HG03565 (cell line): ENCODE measurements around the gene WNT10A.

Experiments used
- ATAC-seq: cut with Tn5 transposase; IDR thresholded peaks from one replicate; pipeline ENCODE4 v1.9.1; 2021; ENCODE audit warnings: mild to moderate bottlenecking, moderate library complexity; ENCODE audit not compliant: unreplicated experiment

The WNT10A gene

DNA sequence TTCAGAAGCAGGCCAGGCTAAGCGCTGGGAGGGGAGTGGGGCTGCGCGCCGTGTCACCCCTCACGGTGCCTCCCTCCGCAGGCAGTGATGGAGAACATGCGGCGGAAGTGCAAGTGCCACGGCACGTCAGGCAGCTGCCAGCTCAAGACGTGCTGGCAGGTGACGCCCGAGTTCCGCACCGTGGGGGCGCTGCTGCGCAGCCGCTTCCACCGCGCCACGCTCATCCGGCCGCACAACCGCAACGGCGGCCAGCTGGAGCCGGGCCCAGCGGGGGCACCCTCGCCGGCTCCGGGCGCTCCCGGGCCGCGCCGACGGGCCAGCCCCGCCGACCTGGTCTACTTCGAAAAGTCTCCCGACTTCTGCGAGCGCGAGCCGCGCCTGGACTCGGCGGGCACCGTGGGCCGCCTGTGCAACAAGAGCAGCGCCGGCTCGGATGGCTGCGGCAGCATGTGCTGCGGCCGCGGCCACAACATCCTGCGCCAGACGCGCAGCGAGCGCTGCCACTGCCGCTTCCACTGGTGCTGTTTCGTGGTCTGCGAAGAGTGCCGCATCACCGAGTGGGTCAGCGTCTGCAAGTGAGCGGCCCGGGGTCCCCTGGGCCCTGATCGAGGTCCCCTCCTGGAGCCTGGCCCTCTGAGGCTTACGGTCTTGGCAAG, 12.2 kb downstream of the WNT10A start:
- ATAC-seq: peak; percentile 38

DNA sequence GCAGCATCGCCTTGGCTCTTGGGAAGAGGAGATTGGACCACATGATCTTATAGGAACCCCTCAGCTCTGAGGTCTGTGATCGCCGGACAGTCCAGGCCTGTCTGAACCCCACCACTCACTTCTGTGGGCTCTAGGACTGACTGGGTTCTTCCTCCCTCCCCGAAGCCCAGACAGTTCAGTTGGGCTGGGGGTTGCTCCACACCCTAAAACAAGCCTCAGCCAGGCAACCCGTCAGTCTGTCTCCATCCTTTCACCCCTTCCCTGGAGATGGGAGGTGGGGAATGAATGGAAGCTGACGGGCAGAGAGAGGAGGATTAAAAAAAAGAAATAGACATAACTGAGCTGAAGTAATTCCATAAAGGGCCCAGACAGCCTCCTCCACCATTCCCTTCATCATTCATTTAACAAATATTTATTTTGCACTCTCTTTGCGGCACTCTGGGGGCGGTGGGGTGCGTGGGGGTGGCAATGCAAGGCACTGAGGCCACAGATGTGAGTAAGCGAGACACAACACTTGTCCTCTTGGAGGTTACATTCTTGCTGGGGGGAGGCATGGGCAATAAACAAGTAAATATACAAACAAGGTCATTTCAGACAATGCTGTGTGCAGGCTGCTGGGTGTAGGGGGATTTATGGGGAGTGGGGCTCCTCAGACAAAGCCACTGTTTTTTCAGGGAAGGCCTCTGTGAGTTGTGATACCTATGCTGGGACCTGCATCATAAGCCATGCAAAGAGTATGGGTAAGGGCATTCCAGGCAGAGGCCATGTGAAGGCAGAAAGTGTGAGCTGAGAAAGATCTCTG, 12.9 kb downstream of the WNT10A start:
- no peak for ATAC-seq

DNA sequence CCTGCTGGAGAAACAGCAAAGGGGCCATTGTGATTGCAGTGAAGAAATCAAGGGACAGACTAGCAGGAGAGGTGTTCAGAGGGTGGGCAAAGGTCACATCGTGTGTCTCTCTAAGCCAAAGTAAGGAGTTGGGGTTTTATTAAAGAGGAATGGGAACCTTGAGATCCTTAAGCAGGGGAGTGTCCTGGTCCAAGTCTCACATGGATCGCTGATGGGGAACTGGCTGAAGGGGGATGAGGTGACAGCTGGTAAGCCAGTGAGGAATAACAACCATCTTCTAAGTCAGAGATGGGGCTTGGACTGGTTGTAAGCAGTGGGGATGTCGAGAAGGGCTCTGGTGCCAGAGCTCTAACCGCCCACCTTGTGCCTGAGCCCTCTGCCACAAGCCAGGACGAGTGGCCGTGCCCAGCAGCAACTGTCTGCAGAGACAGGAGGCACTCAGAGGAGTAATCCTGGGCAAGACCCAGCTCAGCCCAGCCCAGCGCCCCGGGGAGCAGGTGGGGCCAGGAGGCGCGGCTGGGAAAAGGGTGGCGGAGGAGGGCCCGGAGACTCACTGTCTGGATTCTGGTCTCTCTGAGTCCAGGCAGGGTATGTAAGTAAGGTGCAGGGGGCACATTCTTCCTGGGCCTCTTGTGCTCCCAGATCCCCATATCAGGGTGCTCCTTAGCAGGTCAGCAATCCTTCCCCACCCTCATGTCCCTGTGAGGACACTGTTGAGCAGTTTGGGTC, 13.7 kb downstream of the WNT10A start:
- no peak for ATAC-seq

DNA sequence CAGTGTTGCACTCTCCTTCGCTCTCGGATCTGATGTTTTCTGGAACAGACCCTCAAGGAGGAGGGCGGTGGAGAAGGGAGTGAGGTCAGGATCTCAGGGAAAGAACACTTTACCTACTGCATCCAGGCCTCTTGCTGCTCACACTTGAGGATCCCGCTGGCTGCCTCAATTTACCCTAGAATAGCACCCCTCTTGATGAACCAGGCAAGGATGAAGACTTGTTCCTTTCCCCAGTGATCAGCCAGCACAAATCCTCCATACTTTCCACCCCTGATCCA, 14.2 kb downstream of the WNT10A start:
- no peak for ATAC-seq

DNA sequence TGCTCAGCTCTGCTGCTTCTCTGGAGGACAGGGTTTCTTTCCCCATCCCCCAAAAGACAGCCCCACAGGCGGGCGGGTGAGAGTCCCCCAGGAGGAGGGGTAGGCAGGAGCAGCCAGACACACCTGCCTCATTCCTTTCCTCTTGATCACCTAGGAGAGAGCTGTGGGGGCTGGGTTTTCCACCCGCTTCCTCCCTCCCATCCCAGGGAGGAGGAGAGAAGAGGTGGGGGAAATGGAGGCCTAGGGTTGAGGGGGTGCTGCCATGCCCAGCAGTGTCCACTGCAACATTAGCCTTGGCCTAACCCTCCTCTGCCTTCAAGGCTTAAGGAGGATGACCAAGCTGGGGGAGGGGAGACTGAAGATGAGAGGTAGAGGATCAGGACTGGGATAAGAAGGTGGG, 14.7 kb downstream of the WNT10A start:
- ATAC-seq: no peak

DNA sequence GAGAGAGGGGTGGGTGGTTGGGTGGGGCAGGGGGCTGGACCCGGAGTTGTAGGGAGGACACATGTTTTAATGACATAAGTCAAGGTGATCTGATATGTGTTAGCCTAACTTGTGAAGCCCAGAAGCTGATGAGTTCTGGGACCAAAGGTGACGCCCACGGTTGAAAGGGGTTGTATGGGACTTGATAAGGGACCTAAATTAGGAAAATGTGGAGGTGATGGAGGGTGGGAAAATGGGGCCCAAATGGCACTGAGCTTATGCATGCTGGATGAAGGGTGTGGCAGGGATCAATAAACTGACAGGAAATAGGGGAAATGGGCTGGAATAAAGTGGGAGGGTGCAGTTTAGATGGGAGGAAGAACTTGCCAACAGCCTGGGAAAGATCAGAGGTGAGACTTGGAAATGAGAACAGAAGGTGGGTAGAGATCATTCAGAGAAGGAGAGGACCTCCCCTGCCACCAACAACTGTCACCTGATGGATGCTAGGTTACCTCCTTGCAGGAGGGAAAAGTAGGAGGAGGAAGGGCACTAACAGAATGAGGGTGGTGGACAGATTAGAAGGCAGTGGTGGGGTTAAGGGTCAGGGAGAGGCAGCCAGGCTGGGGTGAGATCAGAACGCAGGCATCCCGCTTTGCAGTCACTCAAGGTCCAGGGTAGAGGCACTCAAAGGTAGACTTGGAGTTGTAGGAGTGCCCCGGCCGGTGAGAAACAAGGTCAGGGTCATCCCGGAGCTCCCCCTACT, 15.3 kb downstream of the WNT10A start:
- peak; percentile 11 for ATAC-seq

DNA sequence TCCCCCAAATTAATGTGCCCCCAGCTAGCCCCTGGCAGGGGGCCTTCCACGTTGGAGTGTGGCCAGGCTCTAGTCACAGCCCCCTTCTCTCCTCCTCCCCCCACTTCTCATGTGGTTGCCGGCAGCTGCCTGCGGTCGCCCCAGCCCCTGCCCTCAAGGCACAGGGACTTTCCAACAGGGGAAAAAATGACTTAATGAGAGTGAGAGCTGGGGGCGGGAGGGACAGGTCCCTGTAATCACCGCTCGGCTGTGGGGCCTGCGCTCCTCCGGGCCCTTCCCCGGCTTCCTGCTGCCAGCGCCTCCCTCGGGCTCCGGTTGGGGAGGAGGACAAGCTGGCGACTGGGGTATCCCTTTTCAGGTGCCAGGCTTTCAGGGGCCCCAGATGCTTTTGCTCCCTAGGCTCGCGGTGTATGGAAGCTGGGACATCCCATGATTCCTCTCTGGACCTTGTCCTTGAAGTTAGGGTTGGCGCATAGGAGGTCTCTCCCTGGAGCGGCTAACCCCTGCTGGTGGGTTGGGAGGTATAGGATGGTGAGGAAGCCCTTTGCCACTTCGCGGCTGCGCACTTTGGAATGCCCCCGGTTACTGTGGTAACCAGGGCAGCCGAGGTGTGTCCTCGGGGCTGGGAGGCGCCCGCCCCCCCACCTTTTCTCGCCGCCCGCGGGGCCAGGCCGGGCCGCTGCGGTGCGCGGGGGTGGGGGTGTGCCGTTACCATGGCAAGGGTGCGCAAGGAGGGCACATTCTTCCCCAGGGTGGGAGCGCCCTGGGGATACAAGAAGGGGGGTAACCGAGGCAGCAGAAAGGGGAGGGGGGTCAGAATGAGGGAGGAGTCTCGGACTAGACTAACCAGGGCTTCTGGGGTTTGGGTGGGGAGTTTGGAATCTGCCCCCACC, 16.1 kb downstream of the WNT10A start:
- ATAC-seq: peak; percentile 46

DNA sequence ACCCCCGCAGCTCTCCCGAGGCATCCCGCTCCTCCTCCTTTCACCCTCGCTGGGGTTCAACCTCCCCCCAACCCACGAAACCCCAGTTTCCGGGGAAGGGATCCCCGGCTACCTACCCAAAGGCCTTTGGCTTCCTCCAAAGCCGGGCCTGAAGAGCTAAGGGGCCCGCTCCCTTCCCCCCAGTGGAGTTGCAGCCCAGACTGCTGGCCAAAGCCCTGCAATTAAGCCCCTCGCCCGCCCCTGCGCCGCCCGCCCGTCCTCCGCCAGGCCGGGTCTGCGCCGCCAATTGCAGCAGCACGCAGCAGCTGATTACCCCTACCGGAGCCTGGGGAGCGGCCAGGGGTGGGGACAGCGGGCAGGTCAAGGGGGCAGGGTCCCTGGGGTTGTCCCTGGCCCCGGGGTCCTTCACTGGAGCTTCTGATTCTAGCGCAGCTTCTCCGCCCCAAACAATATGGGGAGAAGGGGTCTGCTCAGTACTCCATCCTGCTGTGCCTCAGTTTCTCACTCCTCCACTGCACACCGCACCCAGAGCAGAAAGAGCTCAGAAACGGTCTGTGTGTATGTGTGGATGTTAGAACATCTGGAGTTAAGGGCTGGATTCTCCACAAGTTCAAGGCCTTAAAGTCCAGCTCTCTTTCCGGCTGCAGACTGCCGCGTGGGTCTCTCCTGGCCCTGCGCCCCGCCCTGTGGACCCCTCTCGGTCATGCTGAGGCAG, 16.9 kb downstream of the WNT10A start:
- no peak for ATAC-seq

DNA sequence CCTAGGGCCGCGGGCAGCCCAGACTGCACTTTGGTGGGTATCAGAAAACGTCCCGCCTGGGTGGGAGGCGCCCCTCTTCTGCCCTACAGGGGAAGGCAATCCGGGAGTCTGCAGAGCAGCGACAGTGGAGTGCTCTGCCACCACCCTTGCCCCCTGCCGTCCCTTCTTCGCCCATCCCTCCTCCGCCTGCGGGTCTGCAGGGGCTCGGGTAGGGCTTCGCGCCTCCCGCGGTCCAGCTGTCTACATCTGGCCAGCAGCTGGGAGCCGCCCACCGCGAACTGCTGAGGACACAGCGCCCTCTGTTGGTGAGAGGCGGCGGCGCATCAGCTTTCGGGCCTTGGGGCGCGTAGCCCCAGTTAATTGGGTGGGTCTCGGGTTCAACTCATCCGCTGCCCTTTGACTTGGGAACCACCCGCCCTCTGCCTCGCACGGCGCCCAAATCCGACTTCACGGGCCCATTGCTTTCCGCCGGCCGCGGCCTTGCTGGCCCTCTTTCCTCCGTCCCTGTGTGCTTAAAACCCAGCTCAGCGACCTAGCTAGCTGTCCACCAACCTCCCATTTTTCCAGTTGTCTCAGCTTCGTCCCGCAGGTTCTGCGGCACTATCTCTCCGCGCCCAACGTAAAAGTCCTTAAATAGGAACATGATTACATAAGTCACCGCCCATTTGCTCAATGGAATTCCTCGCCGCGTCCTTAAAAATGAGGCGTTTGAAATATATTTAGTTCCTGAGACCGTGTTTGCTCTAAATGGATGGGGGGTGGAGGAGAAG, 17.6 kb downstream of the WNT10A start:
- peak; percentile 32 for ATAC-seq

DNA sequence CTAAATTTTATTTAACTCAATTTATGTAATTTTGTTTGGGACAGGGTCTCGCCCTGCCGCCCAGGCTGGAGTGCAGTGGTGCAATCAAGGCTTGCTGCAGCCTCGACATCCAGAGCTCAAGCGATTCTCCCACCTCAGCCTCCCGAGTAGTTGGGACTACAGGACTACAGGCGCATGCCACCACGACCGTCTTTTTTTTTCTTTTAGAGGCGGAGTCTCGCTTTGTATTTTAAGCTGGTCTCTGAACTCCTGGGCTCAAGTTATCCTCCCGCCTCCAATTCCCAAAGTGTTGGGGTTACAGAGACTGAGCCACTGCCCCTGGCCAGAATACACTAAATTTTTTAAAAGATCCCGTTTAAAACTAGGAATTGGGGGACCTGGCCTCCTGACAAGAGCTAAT, 18.5 kb downstream of the WNT10A start:
- ATAC-seq: no peak

DNA sequence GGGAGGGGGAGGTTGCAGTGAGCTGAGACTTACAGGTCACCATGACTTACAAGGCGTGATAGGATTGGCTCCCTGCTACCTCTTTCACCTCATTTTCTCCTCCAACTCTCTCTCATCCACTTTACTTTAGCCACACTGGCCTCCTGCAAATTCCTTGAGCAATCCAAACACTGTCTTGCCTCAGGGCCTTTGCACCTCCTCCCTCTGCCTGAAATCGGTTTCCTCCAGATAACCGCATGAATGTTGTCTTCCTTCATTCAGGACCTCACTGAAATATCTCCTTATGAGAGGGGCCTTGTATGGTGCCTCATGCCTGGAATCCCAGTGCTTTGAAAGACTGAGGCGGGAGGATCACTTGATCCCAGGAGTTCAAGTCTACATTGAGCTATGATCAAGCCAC, 21.8 kb downstream of the WNT10A start:
- no peak for ATAC-seq

DNA sequence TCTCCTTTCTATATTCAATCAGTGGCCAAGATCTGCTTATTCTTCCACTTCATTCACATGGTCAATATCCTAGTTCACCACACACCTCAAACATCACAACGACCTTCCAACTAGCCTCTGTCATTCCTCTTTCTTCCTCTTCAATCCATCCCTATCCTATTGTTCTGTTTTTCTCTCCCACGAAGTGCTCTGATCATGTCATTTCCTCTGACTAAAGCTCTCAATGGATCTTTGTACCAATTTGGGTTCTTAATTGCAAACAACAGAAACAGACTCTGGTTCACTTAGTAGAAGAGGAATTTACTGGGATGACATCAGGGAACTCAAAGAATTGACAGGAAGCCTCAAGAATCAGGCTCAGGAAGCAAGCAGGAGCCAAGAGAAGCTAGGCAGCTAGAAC, 23.5 kb downstream of the WNT10A start:
- no peak for ATAC-seq

DNA sequence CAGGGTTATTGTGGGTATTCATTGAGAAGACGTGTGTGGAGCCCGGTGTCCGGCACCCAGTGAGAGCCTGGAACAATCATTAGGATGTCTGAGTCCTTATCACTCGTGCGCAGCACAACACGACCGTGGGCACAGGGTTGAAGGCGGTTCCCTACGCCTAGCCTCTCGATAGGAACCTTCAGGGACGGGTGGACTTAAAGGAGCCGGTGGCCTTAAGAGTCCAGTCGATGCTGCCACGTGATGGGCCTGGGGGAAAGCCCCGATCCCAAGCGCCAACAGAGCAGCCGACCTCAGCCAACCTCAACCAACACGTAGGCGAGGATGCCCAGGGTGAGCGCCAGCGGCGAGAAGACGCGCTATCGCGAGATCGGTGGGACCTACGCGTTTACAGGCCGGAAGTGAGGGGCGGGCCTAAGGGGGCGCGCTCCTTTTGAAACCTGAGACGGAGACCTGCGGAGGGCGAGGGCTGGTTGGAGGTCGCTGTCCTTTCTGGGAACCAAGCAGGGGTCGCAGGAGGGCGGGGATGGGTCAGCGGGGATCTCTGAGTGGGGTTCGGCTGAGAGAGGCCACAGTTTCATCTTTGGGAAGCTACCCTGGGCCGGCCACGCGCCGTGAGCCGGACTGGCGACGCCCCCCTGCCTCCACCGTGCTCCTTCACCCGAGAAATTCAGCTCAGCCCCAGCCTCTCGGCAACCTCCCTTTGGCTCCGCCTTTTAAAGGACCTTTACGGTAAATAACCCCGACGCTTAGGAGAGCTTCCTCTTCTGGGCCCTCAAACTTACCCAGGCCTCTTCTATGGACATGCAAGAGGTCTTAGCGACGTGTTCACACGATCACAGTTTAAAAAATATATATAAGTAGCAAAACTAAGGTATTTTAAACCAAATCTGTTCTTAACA, 28.3 kb downstream of the WNT10A start:
- ATAC-seq: peak; percentile 86

DNA sequence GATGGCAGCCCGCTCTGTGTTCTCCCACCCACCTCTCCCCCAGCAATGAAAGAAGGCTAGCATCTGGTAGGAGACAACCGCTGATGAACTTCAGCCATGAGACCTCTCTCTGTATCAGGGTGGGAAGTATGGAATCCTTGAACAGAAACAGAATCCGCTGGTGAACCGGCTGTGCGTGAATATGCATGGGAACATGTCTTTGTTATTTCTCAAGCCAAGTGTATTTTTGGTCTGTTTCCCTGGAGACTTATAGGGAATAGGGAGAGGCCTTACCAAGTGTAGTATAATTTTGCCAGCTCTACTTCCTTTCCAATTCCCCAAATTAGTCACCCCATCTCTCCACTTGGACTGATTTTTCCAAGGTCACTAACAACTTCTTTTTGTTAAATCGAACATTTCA, 30.1 kb downstream of the WNT10A start:
- ATAC-seq: no peak

DNA sequence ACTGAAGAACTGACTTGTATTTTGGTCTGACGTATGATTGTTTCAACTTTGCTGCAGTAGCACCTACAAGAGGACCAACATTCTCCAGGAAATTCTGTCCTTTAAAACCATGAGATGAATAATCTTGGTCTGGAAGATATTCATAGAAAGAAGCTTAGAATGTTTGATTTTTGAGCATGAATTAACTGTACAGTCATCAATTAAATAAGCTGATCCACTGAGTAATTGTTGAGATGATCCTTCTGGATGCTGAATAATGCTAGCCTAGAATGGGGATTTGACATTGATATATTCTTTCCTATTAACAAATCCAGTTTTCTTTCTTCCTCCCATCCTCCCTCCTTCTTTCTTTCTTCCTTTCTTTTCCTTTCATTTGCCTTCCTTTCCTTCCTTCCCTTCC, 39.9 kb downstream of the WNT10A start:
- ATAC-seq: no peak

DNA sequence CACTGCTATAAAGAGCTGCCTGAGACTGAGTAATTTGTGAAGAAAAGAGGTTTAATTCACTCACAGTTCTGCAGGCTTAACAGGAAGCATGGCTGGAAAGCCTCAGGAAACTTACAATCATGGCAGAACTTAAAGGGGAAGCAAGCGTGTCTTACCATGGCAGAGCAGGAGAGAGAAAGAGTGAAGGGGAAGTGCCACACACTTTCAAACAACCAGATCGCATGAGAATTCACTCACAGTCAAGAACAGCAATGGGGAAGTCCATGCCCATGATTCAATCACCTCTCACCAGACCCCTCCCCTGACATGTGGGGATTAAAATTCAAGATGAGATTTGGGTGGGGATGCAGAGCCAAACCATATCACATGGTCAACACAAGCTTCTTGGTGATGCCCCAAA, 44.1 kb downstream of the WNT10A start:
- no peak for ATAC-seq

DNA sequence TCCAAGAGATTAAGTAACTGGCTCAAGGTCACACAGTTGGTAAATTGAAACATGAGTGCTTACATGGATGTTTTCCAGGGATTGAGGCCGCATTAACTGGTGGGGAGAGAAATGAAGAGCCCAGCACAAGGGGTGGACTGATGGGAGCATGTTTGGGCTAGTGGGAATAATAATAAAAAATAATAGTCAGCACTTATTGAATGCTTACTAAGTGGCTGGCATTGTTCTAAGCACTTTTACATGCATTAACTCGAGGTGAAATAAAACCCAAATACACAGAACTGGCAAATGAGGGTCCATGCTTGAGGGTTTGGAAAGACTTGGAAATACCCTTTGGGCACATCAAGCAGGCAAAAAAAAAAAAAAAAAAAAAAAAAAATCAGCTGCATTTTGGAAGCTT, 44.8 kb downstream of the WNT10A start:
- ATAC-seq: no peak

DNA sequence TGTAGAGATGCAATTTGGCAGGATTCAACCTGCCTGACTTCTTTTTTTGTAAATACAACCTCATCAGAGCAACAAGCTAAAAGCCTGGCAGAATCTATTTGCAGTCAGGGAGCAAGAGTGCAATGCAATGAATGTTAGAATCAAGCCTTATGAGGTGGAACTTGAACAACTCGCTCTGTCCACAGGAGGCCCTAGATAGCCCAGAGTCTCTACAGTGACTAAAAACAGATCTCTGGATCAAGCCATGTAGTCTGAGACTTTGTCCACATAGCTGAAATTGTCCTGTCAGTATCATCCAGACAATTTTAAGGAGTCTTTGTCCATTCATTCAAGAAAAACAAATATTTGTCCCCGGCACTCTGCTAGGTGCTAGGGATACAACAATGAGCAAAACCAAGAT, 46.8 kb downstream of the WNT10A start:
- no peak for ATAC-seq
